Stimulated activated CD4-positive, alpha-beta T cell treated with anti-CD3 and anti-CD28 coated beads, Interleukin-15, amount 100 ng/mL, for 24 hours (primary cell): ENCODE results near the gene ST7.
A peak's percentile ranks its signal among the peaks of the same experiment; 100 is the strongest.
"Not testable (repeated sequence)": the region's sequence is repeated elsewhere in the genome, so short reads cannot be mapped to it uniquely, and the experiment has no call there.

ENCODE experiments used
- DNase-seq: peaks from one replicate; pipeline ENCODE4 v3.0.0-alpha.2; 2020

The ST7 gene

DNA sequence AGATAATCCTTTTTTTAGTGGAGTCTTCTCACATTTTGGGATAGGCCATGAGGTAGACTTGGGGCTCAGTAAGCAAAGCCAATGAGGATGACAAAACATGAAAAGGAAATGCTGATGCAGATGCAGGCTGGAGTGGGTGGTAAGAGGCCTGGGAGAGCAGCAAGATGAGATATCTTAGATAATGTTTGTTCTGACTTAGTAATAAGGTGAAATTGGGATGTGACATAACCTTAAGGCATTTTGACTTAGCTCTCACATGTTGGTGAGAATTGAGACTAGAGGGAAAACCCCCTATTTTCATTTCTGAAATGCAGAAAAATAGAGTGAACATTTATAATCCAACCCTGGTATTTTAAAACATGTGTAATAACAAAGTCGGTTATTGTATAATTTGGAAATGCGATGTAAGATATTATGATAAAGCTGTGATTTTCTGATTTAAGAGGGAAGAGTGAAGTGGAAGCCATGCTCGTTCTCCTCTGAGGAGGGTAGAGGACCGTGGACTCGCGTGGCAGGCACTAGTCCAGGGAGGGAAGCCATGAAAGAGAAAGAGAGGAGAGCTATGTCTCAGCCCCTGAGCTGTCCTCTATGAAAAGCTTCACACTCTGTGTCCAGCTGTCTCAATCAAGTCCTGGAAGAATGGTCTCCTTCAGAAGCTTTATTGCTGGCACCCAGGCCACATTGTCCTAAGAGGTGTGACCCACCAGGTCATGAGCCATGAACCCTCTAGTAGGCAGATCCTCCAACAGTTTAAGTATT lies 57.3 kb downstream of the ST7 start:
- peak; percentile 52 for DNase-seq

DNA sequence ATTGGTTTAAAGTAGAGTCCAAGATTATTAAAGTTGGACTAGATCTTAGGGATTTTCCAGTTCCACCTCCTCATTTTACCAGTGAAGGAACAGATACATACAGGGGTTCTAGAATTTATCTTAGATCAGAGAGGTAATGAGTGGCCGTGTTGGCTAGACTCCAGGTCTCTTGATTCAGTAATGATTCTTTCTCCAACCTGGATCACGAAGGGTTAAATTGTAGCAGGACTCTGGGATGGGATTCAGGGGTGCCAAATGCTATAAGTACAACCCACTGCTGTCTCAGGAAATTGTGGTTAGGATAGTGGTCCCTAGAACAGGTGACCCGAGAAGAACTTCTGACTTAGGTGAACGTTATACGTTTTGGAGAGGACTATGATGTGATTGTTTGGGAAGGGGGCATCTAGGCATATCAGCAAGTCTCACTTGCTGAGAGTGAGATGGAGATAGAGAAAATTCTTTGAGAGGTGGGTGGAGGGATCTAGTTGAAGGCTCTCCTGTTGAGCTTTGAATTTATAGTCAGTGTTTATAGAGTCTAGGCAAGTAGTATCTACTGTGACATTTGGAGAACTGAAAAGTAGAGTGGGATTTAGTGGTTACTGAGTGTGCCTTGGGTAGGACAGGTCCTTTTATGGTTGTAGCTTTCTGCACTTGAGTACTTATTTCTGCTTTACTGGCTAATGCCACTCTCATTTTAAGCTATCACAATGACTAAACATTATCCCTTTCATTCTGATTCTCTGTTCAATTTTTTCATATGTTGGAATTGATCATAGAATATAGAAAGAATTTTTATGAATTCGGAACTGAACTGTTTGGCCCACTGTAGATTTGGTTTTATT lies 58.3 kb downstream of the ST7 start:
- DNase-seq: no peak

DNA sequence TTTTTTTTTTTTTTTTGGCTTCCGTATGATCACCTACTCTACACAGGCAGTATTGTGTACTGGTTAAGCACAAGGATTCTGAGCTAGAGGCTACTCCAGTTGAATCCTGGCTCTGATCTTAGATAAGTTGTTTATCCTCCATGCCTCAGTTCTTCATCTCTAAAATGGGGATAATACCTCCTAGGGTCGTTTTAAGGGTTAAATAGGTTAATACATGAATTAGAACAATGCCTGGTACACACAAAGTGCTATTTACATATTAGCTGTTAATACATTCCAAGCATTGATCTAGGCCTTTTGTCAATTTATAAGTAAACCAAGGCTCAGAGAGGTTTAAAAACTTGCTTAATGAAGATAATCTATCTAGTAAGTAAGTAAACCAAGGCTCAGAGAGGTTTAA lies 59.0 kb downstream of the ST7 start:
- no peak for DNase-seq

DNA sequence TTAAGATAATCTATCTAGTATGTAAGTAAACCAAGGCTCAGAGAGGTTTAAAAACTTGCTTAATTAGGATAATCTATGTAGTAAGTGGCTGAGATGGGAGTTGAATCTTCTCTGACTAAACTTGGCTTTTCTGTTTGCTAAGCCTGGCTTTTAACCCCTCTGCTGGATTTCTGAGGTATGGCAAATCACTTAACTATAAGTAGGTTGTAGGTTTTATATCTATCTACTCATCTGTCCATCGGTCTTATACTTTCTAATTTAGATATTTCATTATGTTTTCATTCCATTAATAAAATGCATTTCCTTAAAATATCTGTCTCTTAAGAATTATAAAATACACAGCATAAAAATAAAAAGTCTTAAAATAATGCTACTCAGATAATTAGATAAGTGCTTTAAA lies 59.4 kb downstream of the ST7 start:
- no peak for DNase-seq

DNA sequence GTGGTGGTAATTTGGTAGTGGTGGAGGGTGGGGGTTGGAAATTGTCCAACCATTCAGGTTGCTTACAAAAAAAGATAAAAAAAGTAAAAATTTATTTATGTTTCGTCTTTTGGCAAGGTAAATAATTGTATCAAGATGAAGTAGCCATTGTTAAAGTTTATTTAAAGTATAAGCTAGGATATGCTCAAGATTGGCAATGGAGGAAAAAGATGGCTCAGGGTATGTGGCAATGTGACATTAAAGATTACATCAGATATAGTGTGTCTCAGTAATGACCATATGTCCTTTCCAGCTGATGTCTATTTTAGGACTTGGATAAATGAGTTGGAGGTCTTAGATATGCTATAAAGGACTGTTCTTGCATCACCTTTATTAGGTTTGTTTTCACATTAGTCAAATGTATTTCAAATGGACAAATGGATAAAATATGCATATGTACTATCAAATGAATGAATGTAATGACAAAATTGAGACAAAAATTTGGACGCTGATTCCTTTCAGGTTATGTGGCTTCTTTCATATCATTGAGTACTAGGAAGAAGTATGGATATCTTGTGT lies 60.9 kb downstream of the ST7 start:
- DNase-seq: no peak

DNA sequence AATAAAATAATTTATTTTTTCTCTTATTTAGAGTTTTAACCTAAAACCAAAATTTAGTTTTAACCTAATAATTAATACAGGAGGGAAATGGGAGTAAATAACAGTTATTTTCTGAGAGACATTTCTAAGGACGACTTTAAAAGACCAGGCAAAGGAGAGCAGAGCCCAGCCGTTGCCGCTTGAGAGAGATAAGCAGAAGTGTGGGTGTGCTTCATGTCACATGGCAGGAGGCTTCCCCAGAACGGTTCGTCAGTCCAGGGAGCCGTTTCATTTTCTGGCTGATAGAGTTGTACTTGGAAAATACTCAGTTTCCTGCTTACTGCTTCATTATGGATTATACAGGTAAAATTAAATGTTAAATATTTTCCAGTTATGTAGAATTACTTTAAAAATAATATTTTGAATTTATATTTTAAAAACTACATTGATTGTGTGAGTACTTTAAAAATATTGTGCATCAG lies 61.4 kb downstream of the ST7 start:
- peak; percentile 52 for DNase-seq

DNA sequence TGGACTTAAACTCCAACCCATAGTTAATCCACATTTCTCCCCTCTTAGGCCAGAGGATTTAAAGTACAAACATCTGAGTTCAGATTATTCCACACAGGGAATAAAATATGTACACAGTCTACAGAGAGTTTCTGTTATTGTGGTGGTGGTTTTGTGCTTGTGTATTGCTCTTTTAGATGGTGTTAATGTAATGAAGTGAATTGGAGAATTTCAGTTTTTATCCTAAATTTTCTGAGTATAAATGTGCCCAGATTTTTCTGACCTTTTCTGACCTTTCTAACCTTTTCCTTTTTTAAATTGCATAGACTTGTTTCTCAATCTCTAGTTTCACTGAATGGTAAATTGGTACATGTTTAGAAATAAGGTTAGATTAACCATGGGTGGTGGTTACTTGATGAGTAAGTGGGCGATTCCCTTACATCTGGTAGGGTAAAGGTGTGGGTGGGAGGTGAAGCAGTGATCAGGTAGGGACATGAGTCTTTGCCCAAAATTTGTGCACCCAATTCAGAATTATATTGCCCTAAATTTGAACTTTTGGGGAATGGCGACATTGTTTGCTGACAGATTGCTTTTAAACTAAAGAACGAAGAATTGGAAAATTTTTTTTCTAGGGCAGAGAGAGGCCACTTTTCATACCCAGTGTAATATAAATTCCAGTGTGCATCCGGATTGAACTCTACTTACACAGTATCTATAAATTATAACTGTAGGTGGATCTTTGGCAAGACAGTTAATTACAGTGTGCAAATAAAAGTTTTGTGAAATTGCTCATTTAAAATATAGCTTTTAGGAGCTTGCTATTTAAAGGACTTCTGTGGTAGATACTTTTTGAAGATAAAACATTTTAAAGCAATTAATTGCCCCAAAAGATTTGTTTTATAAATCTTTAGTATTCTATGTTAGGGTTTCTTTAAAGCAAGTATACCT lies 62.2 kb downstream of the ST7 start:
- DNase-seq: no peak

DNA sequence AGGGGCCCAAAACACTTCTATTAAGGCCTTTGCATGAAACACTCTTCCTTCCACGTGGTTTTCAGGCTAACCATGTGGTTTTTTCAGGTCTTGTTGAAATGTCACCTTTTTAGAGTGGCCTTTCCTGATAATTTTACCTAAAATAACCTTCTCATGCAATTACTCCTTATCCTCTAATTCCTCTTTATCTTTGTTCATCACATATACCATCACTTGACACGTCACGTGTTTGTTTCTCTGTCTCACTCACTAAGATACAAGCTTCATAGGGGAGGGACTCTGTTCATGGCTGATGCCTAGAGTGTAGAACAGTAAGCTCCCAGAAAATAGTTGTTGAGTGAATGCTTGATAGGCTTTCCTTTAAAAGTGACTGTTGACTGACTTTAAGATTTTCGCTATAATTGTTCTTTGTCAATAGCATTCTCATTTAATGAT lies 63.7 kb downstream of the ST7 start:
- no peak for DNase-seq

DNA sequence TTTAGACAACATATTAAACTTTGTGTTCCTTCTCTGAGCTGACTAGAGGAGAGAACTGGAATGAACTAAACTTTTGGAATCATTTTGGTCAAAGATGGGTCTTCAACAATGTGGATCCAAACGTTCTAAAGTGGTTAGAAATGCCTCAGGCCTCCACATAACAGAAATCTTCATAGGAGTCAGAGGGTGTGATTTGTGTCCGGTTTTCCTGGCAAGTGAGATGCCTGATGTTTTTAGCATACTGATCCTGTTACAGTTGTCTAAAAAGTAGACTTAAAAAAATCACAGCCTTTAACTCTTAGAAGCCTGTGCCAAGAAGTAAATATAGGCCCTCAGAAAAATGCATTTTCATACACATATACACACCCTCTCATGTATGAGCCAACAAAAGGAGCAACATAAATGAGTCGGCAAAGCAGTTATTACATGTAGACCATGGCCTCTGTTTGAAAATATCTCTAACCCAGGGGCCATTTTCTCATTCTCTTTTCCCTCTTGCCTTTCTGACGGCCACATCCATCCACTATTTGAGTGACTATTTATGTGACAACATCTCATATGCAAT lies 64.5 kb downstream of the ST7 start:
- DNase-seq: no peak

DNA sequence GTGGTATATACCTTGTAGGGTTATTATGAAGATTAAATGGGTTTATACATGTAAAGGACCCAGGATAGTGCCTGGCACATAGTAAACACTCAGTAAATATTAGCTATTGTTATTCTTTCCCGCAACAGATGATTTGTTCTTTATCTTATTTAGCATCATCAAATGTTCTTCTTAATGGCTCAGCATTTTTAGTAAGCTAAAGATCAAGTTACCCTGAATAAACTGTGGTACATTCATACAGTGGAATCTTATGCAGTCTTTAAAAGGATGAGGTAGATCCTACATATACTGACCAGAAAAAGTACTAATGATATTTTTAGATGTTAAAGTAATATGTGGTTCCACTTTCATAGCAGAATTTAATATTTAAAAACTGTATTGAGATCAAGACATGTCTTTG lies 65.4 kb downstream of the ST7 start:
- no peak for DNase-seq

DNA sequence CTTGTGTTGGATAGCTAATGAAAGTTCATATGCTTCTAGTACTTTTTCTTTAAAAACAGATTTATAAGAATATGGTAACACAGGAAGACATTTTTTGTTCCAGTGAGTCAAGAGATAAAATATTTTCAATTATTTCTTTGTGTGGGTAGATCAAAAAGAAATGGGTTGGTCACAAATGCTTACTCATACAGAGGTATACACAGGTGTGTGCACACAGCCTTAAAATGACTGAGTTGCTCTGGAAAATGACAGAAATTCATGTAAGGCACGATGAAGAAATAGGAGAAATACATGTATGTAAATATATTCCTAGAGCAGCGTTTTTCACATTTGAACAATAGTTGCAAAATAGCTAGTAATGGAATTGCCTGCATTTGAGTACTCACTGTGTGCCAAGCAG lies 66.0 kb downstream of the ST7 start:
- no peak for DNase-seq

DNA sequence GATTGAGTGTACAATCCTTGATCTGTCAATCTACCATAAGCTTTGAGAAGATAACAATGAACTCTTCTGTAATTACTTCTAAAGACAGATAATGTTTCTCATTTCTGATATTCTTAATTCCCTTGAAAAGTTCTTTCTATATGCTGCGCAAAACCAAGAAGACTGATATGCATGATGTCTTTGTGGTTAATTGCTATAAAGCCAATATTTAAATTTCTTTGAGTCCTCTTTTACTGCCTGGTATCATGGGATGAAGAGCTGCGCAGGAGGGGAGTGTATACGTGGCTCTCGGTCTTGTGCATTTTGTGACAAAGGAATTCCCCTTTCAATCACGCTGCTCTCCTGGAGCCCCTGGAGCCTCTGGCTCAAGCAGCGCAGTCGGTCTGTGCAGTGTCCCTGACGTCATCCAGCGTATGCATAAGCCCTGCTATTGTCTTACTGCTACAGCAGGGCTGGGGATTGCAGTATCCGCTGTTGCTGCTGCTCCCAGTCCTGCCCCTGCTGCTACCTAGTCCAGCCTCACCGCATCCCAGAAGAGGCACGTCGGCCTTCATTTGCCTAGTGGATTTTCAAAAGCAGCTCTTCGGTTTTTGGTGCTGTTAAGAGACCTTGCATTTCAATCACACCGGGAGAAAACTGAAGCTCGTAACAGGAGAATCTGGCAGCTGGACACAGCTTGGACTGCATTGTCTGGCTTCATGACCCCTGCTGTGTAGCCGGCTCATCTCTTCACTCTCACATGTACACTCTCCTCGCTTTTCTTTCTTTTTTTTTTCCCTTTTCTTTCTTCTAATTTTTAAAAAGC lies 66.7 kb downstream of the ST7 start:
- DNase-seq: no peak

DNA sequence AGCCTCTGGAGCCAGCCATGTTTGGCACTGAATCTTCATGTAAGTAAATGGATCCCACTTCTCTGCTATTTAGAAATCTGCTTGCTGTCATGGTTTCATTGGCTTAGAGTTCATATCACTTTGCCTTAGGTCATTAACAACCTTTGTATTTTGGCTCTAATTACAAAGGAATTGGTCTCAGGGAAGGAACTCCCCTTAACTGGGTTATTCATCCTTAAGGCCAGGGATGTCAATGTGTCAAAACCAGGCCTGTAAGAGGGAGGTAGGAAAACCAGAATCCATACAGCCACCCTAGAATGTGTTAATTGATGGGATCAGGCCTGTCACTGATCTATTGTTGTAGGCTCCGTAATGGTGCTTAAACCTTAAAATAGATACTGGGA lies 67.3 kb downstream of the ST7 start:
- no peak for DNase-seq

DNA sequence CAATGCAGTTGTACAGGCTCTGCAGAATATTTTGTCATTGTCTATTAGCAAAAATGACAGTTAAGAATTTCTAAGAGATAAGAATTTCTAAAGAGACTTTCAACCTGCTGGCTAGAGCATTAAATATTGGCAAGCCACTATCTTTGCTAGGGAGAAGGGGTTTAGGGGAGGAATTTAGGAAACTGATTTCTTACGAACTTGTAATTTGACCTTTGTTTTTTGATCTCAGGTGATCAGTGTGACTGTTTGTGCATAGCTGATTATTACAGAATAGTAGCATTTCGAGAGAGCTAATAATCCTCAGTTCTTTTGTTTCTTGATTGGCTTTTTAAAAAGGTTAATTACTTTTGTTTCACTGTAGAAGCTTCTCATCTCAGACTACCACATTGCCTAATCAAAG lies 68.1 kb downstream of the ST7 start:
- no peak for DNase-seq

DNA sequence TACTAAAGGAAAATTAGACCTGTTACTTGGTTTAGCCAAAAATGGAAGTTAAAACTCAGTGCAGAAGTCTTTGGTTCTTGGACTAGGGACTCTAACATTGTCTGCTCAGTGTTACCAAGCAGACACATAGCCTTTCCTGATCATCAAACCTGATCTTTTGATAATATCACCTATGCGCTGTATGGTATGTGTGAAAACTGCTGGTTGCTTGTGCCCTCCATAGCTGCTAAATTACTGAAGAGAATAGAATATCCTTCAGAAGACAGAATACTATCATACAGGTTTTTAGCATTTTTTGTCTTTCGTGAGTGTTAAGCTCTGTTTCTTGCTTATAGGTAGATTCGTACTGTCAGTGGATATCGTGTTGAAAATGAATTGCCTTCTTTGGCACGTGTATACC lies 68.7 kb downstream of the ST7 start:
- DNase-seq: no peak

DNA sequence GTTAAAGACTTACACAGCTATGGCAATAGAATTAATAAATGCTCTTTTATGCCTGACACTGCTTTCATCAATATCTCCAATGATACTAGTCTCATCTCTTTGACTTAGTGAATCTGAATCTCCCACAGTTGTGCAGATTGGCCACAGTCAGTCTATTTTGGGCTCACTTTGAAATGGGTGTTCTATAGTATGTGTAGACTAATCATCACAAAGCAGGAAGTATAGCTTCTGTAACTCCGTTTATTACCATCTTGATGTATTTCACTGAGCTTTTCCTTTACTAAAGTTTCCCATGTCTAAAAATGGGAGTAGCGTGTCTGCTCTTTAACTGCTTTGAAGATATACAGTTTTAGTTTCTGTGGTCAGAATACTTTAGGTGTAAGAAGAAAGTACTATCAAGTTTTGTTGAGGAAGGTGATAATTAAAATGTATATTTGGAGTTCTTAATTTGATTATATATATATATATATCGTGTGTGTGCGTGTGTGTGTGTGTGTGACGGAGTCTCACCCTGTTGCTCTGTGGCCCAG lies 70.1 kb downstream of the ST7 start:
- no peak for DNase-seq

DNA sequence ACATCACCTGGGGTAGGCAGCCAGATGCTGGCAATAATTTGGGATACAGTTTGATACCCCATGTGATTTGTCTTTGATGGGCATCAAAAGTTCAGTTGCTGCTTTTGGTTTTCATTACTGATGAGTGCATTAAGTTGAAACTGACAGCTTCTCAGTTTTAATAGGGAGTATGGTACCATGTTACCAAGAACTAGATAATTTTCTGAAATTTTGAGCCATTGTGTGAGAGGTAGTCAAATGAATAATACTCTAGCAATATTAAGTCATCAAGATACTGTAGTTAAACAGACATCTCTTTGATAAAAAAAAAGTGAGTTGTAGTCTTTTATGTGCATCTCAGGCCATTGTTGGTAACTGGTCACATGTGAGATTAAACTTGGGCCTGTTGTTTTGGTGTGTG lies 71.5 kb downstream of the ST7 start:
- no peak for DNase-seq

DNA sequence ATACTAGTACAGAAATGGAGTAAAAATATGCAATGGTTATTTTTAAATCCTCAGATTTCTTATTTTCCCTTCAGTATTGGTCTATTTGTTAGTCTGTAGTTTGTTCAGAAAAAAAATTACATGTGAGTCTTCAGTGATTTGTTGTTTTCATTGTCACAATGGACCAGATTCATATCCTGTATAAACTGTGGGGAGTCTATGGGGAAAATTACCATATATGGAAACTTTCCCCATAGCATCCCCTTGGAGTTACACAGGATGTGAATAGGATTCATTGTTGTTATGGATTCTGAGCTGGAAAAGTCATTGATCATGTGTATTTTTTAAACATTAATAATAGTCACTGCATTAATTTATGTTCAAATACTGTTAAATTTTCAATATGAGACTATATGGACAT lies 72.6 kb downstream of the ST7 start:
- DNase-seq: no peak

DNA sequence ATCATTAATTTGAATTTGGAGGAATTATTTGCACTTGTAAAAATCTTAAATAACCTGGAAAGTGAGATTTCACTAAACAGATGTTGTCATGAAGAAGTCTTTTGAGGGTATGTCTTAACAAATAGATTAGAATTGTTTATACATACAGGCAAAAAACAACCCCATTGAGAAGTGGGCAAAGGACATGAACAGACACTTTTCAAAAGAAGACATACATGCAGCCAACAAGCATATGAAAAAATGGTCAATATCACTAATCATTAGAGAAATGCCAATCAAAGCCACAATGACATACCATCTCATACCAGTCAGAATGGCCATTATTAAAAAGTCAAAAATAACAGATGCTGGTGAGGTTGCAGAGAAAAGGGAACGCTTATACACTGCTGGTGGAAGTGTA lies 77.0 kb downstream of the ST7 start:
- not testable (repeated sequence) for DNase-seq

DNA sequence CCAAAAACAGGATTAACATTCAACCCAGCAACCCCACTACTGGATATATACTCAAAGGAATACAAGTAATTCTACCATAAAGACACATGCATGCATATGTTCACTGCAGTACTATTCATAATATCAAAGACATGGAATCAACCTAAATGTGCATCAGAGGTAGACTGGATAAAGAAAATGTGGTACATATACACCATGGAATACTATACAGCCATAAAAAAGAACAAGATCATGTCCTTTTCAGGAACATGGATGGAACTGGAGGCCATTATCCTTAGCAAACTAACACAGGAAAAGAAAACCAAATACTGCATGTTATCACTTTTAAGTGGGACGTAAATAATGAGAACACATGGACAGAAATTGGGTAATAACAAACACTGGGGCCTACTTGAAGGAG lies 77.5 kb downstream of the ST7 start:
- not testable (repeated sequence) for DNase-seq

DNA sequence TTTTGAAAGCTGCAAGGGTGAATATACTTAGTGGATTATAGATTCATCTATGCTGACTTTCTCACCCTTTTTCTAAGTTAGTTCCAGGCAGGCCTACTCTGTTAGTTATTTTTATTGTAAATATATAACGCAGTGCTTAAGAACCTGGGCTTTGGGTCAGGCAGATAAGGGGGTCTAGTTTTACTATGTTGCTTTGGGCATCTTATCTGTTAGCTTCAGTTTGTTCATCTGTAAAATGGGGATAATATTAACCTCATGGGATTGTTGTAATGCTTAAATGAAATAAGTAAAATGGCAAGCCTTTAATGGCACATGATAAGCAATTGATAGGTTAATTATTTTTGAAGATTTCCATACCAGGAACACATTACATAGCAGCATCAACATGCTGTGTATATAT lies 79.5 kb downstream of the ST7 start:
- DNase-seq: no peak
